ENCODE data around the gene HDAC4.

DNA sequence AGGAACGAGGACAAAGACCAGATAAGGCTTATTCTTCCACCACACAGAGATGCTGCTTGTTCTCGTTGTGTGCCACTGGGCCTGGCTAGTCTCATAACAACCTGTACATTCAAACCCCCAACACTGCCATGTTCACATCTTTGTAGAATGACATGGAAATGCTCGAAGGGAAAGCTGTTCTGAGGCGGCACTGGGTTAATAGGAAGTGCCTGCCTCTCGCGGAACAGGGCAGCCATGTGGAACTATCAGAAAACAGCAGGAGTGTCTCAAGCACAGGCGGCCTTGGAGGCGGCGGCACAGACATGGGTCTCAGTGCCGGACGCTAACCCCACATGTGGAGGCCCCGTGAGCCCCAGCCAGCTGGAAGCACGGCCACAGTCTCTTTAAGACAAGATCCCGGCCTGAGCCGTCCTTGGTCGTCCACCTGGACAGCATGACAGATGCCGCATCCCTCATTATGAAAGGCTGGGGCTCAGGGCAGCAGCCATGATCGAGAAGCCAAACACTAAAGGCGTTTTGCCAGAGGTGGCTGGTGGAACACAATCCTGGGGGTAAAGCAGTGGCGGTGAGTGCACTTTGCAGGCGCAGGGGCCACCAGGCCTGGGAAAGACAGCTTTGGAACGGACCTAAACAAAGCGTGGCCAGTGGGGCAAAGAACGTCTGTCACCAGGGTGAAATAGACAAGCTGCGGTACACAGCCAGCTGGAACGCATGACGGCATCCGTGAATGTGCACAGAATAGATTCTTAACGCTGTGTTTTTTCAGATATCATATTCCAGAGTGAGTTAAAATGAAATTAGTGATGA is 161.0 kb downstream of the HDAC4 start:
- TF ChIP-seq EZH2 (IDR thresholded peaks at IDR 0.05; ENCODE audit: insufficient read depth, low read length) = no peak
- TF ChIP-seq, protein P1, sequence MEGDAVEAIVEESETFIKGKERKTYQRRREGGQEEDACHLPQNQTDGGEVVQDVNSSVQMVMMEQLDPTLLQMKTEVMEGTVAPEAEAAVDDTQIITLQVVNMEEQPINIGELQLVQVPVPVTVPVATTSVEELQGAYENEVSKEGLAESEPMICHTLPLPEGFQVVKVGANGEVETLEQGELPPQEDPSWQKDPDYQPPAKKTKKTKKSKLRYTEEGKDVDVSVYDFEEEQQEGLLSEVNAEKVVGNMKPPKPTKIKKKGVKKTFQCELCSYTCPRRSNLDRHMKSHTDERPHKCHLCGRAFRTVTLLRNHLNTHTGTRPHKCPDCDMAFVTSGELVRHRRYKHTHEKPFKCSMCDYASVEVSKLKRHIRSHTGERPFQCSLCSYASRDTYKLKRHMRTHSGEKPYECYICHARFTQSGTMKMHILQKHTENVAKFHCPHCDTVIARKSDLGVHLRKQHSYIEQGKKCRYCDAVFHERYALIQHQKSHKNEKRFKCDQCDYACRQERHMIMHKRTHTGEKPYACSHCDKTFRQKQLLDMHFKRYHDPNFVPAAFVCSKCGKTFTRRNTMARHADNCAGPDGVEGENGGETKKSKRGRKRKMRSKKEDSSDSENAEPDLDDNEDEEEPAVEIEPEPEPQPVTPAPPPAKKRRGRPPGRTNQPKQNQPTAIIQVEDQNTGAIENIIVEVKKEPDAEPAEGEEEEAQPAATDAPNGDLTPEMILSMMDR (IDR thresholded peaks at IDR 0.05; ENCODE audit: insufficient read depth, low read depth, low read length) = no peak
